HepG2 (cell line): ENCODE data around the gene GOLGA8K. TPM values are rescaled to one million over a fixed set of nuclear protein-coding genes. Genes with fewer than 3 reads are reported as not detected.
A peak's percentile ranks its signal among the peaks of the same experiment; 100 is the strongest.
"Not testable (repeated sequence)": the region's sequence is repeated elsewhere in the genome, so short reads cannot be mapped to it uniquely, and the experiment has no call there.

Source experiments
- ATAC-seq: fragments of 200-7000 bp; cut with Tn5 transposase; 3 replicates; pipeline ENCODE4 v1.9.1; 2020; ENCODE audit warnings: mild to moderate bottlenecking, moderate library complexity
- BruUV-seq: library from RNA; stranded (reverse); fragments of 400-500 nt; replicated peaks from 2 replicates; lab custom pipeline; 2021; lab: Mats Ljungman, UMichigan
- CTCF ChIA-PET: fragments of 300-600 bp; formaldehyde crosslinking; extraction: SDS; loops from one replicate; lab custom pipeline; 2021; ENCODE audit warnings: low total read pairs, inconsistent platforms, low intra/inter-chr PET ratio; lab: Yijun Ruan, JAX
- POLR2A ChIA-PET: fragments of 350-600 bp; sonication (Branson Sonifier 250); formaldehyde crosslinking; loops from one replicate; lab custom pipeline; 2020; ENCODE audit warnings: antibody characterized with exemption, inconsistent platforms; lab: Yijun Ruan, JAX
- DNase-seq: peaks from one replicate; pipeline ENCODE4 v3.0.0-alpha.2; 2015; ENCODE audit warnings: low spot score
- FAIRE-seq: peaks from 3 replicates; lab custom pipeline; 2011; peaks lifted over from hg19 to GRCh38; lab: Jason Lieb, UNC
- H2AFZ ChIP-seq: one replicate; pipeline ENCODE4 v1.6.1; 2011; ENCODE audit warnings: low read length, inconsistent platforms
- H3K27ac ChIP-seq: fragments of 300-600 bp; 3 replicates; pipeline ENCODE4 v1.8.0; 2011; ENCODE audit warnings: mixed run types, mild to moderate bottlenecking, mixed read lengths, low read length, inconsistent platforms; ENCODE audit not compliant: insufficient read depth; ENCODE audit errors: extremely low read length
- H3K27me3 ChIP-seq, 2 experiments: fragments of 200-600 bp in 1 of 2; 2 replicates in 1 of 2; 3 replicates in 1 of 2; pipeline versions ENCODE4 v1.6.0 to v1.8.0; 2011; ENCODE audit warnings: low read length in 2 of 2, mild to moderate bottlenecking in 2 of 2, moderate library complexity in 2 of 2, inconsistent platforms in 1 of 2; ENCODE audit not compliant: insufficient read depth in 2 of 2, control insufficient read depth in 1 of 2
- H3K36me3 ChIP-seq, 2 experiments: fragments of 200-600 bp in 1 of 2; replicated peaks in 1 of 2; 2 replicates in 1 of 2; 3 replicates in 1 of 2; pipeline versions ENCODE4 v1.5.1 to v1.8.0; 2011; ENCODE audit warnings: low read length in 2 of 2, inconsistent platforms in 1 of 2; ENCODE audit not compliant: insufficient read depth in 2 of 2, control insufficient read depth in 1 of 2
- H3K4me1 ChIP-seq: 2 replicates; pipeline ENCODE4 v1.5.1; 2012; ENCODE audit warnings: low read length, inconsistent platforms; ENCODE audit not compliant: insufficient read depth
- H3K4me2 ChIP-seq: 2 replicates; pipeline ENCODE4 v1.6.0; 2011; ENCODE audit warnings: low read depth, low read length, inconsistent platforms
- H3K4me3 ChIP-seq, 3 experiments: fragments of 200-600 bp in 1 of 3; sonication (generic), shearing (Covaris generic) in 1 of 3; replicated peaks in 1 of 3; 2 replicates each; pipeline ENCODE4 v1.5.1; 2011 to 2016; ENCODE audit warnings: low read length in 3 of 3, inconsistent platforms in 2 of 3, low read depth in 2 of 3, mild to moderate bottlenecking in 2 of 3, control low read depth in 1 of 3, mixed read lengths in 1 of 3; ENCODE audit not compliant: insufficient read depth in 1 of 3
- H3K79me2 ChIP-seq: one replicate; pipeline ENCODE4 v1.6.1; 2011; ENCODE audit warnings: low read length, inconsistent platforms; ENCODE audit not compliant: insufficient read depth
- H3K9ac ChIP-seq: 2 replicates; pipeline ENCODE4 v1.6.0; 2011; ENCODE audit warnings: mild to moderate bottlenecking, low read depth, low read length, inconsistent platforms; ENCODE audit not compliant: insufficient read depth
- H3K9me3 ChIP-seq: 2 replicates; pipeline ENCODE4 v1.5.1; 2012; ENCODE audit warnings: mild to moderate bottlenecking, low read length
- H4K20me1 ChIP-seq: 2 replicates; pipeline ENCODE4 v1.6.0; 2011; ENCODE audit warnings: inconsistent platforms, mild to moderate bottlenecking, low read length, moderate library complexity; ENCODE audit not compliant: insufficient read depth
- WGBS: methylation state at CpG from one replicate; pipeline ENCODE4 v1.1.6; 2017; ENCODE audit warnings: low lambda C conversion rate; 5-methylcytosine and 5-hydroxymethylcytosine counted together
- in situ Hi-C: cut with HindIII; loops from 2 replicates; pipeline ENCODE4 v1.10.0; 2017; ENCODE audit warnings: low pct_unique_long_range_greater_than_20kb; ENCODE audit not compliant: extremely low pct_ligation_motif_present
- intact Hi-C: fragments of 100-400 bp; cut with micrococcal nuclease; formaldehyde crosslinking; loops from one replicate; pipeline ENCODE4 v1.10.0; 2022; ENCODE audit not compliant: unreplicated experiment
- polyA plus RNA-seq, 8 experiments: library from polyadenylated mRNA; depleted of rRNA in 3 of 8; stranded (reverse) in 7 of 8; unstranded in 1 of 8; fragments of >200 nt; fragmentation: Illumina TruSeq in 4 of 8; extraction: Trizol in 4 of 8; gene quantifications; 2 replicates each; pipeline versions ENCODE4 v1.2.1 to v1.2.3, GENCODE V29; 2011 to 2016; ENCODE audit warnings: low read depth in 4 of 8, missing spikeins in 1 of 8, mixed read lengths in 1 of 8; ENCODE audit not compliant: insufficient read depth in 1 of 8
- total RNA-seq, 5 experiments: library from RNA; depleted of rRNA; stranded (reverse); fragments of >200 nt; fragmentation: Illumina TruSeq; extraction: Trizol; gene quantifications; 2 replicates each; pipeline ENCODE4 v1.2.3, GENCODE V29; 2016; ENCODE audit warnings: low read depth in 1 of 5

GOLGA8K gene
- total and polyA plus RNA-seq, 2 of the 13 experiments (the other 11 are each of a cell fraction or from before 2014, with no cell fraction given), result 0.08 TPM; not detected in 1

GRCh38 chr15:32394745-32395144 is 8.3 kb downstream of the GOLGA8K start:
- FAIRE-seq, H3K27ac ChIP-seq, H3K79me2 ChIP-seq, H3K27me3 ChIP-seq, H2AFZ ChIP-seq, DNase-seq, H4K20me1 ChIP-seq, intact Hi-C loops, H3K36me3 ChIP-seq, H3K4me3 ChIP-seq, in situ Hi-C loops, CTCF ChIA-PET, POLR2A ChIA-PET, ATAC-seq, H3K4me1 ChIP-seq, BruUV-seq, H3K9me3 ChIP-seq, H3K4me2 ChIP-seq, H3K9ac ChIP-seq: not testable (repeated sequence)
- WGBS, result no CpG with 5 or more reads among the region's 5 CpGs

- H3K9ac ChIP-seq, CTCF ChIA-PET, intact Hi-C loops, H3K4me2 ChIP-seq, H3K27me3 ChIP-seq, DNase-seq, H3K27ac ChIP-seq, H3K4me3 ChIP-seq, H3K9me3 ChIP-seq, H2AFZ ChIP-seq, in situ Hi-C loops, FAIRE-seq, BruUV-seq, H3K79me2 ChIP-seq, H4K20me1 ChIP-seq, POLR2A ChIA-PET, H3K36me3 ChIP-seq, H3K4me1 ChIP-seq: not testable (repeated sequence)
- ATAC-seq, result peak; percentile 87
- WGBS, result no CpG with 5 or more reads among the region's 14 CpGs
Measured at GRCh38 chr15:32388050-32388648, 14.9 kb downstream of the GOLGA8K start.

DNA sequence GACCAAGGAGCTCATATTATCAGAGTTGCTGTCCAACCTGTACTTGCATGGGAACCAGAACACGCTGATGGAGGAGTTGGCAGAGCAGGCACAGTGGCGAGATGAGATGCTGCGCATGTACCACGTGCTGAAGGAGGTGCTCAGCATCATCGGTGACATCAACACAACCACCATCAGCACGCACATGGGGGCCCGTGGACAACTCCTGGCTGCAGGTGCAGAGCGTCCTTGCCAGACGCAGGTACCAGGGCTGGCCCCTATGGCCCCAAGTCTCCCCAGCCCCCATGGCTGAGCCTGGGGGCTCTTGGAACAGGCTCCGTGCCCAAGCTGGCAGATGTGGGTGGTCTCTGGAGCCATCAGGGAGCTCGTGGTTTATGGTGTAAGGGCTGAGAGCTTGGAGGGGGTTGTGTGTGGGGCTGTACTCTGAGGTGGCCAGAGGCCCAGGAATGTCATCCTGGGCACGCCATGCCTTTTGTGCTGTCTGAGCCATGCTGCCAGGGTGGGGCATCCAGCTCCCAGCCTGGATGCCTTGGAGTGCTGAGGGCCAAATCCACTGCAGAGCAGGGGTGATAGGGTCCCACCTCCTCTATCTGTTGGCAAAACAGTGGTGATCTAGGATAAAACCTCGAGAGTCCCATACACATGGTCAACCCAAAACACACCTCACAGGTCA is 17.1 kb downstream of the GOLGA8K start:
- ATAC-seq, FAIRE-seq, H3K9ac ChIP-seq, CTCF ChIA-PET, H3K27me3 ChIP-seq, in situ Hi-C loops, H3K9me3 ChIP-seq, BruUV-seq, intact Hi-C loops, DNase-seq, H3K27ac ChIP-seq, H3K4me1 ChIP-seq, H3K79me2 ChIP-seq, H3K4me3 ChIP-seq, H3K4me2 ChIP-seq, H2AFZ ChIP-seq, H4K20me1 ChIP-seq, H3K36me3 ChIP-seq, POLR2A ChIA-PET: not testable (repeated sequence)
- 30% methylated on average over 2 of the region's 13 CpGs for WGBS

GRCh38 chr15:32374185-32374584 is 28.9 kb downstream of the GOLGA8K start:
- BruUV-seq, intact Hi-C loops, POLR2A ChIA-PET, FAIRE-seq, in situ Hi-C loops, H3K27ac ChIP-seq, H3K4me3 ChIP-seq, CTCF ChIA-PET, H3K9me3 ChIP-seq, DNase-seq, H3K9ac ChIP-seq, H3K4me2 ChIP-seq, H3K36me3 ChIP-seq, H3K27me3 ChIP-seq, H3K79me2 ChIP-seq, H4K20me1 ChIP-seq, H2AFZ ChIP-seq, ATAC-seq, H3K4me1 ChIP-seq: not testable (repeated sequence)
- no CpG with 5 or more reads among the region's 2 CpGs for WGBS
